Kidney capillary endothelial cell (primary cell): Measurements from ENCODE around the gene DMRTA1.
A peak's percentile ranks its signal among the peaks of the same experiment; 100 is the strongest.
"Not testable (repeated sequence)": the region's sequence is repeated elsewhere in the genome, so short reads cannot be mapped to it uniquely, and the experiment has no call there.

ENCODE experiments used
- DNase-seq: peaks from one replicate; pipeline ENCODE4 v3.0.0-alpha.2; 2018; ENCODE audit warnings: low spot score

The DMRTA1 gene

GRCh38 chr9:22457448-22457847 is 10.8 kb downstream of the DMRTA1 start:
- DNase-seq, result no peak

GRCh38 chr9:22463205-22463604 is 16.6 kb downstream of the DMRTA1 start:
- DNase-seq, result no peak

- DNase-seq, result peak; percentile 44
These were observed 23.4 kb downstream of the DMRTA1 start for GRCh38 chr9:22469928-22470544.

- DNase-seq, result no peak
These were observed 34.9 kb downstream of the DMRTA1 start for GRCh38 chr9:22481566-22481965.

- no peak for DNase-seq
These were observed 37.0 kb downstream of the DMRTA1 start for GRCh38 chr9:22483528-22484070.

- DNase-seq, result not testable (repeated sequence)
These were observed 49.6 kb downstream of the DMRTA1 start for GRCh38 chr9:22496197-22496596.
